K562 (cell line): Measurements from ENCODE around the gene MT1X. TPM values are rescaled to one million over a fixed set of nuclear protein-coding genes. Genes with fewer than 3 reads are reported as not detected.
A peak's percentile ranks its signal among the peaks of the same experiment; 100 is the strongest.

ENCODE experiments used
- ATAC-seq: fragments of 200-7000 bp; cut with Tn5 transposase; 3 replicates; pipeline ENCODE4 v1.9.1; 2020; ENCODE audit warnings: moderate library complexity
- Bru-seq: library from RNA; stranded (reverse); fragments of 400-500 nt; gene quantifications from one replicate; lab custom pipeline; 2021; lab: Mats Ljungman, UMichigan
- BruChase-seq, 2 experiments: library from RNA; stranded (reverse); fragments of 400-500 nt; gene quantifications; one replicate each; lab custom pipeline; 2021; lab: Mats Ljungman, UMichigan
- BruUV-seq: library from RNA; stranded (reverse); fragments of 400-500 nt; replicated peaks from 2 replicates; lab custom pipeline; 2021; lab: Mats Ljungman, UMichigan
- CTCF ChIA-PET: fragments of 300-600 bp; formaldehyde crosslinking; extraction: SDS; loops from one replicate; lab custom pipeline; 2021; ENCODE audit warnings: low intra/inter-chr PET ratio; lab: Yijun Ruan, JAX
- POLR2A ChIA-PET: fragments of 300-600, 350-650 bp; sonication (Branson Sonifier 250); formaldehyde crosslinking; extraction: SDS; loops from one replicate; lab custom pipeline; 2021; ENCODE audit warnings: antibody characterized with exemption, inconsistent platforms; lab: Yijun Ruan, JAX
- DNase-seq, 4 experiments: peaks; one replicate each; pipeline versions ENCODE4 v3.0.0 to v3.0.0-alpha.2; 2011 to 2018; ENCODE audit warnings: low spot score in 3 of 4, mixed read lengths in 3 of 4; ENCODE audit errors: extremely low read depth in 1 of 4
- FAIRE-seq: peaks from 2 replicates; lab custom pipeline; 2011; peaks lifted over from hg19 to GRCh38; lab: Jason Lieb, UNC
- H2AFZ ChIP-seq: 2 replicates; pipeline ENCODE4 v1.6.0; 2011; ENCODE audit warnings: low read depth, low read length, control low read depth, inconsistent platforms
- H3K27ac ChIP-seq: fragments of 200-600 bp; 3 replicates; pipeline ENCODE4 v1.8.0; 2011; ENCODE audit warnings: low read depth, mild to moderate bottlenecking, control low read depth, inconsistent platforms, low read length, moderate library complexity, mixed read lengths; ENCODE audit errors: extremely low read depth
- H3K27me3 ChIP-seq, 2 experiments: fragments of 300-600 bp in 1 of 2; 2 replicates in 1 of 2; 3 replicates in 1 of 2; pipeline versions ENCODE4 v1.6.0 to v1.8.0; 2011; ENCODE audit warnings: inconsistent platforms in 2 of 2, low read length in 2 of 2, mild to moderate bottlenecking in 1 of 2, mixed read lengths in 1 of 2, moderate library complexity in 1 of 2; ENCODE audit not compliant: control insufficient read depth in 2 of 2, insufficient read depth in 2 of 2
- H3K36me3 ChIP-seq: fragments of 300-600 bp; 3 replicates; pipeline ENCODE4 v1.8.0; 2011; ENCODE audit warnings: mild to moderate bottlenecking, low read length, inconsistent platforms; ENCODE audit not compliant: control insufficient read depth, insufficient read depth
- H3K4me1 ChIP-seq, 2 experiments: fragments of 200-600 bp in 1 of 2; replicated peaks in 1 of 2; 2 replicates in 1 of 2; 3 replicates in 1 of 2; pipeline versions ENCODE4 v1.5.1 to v1.8.0; 2011; ENCODE audit warnings: inconsistent platforms in 2 of 2, low read length in 2 of 2, mild to moderate bottlenecking in 1 of 2, mixed read lengths in 1 of 2, moderate library complexity in 1 of 2; ENCODE audit not compliant: control insufficient read depth in 2 of 2, insufficient read depth in 2 of 2
- H3K4me2 ChIP-seq: 2 replicates; pipeline ENCODE4 v1.6.1; 2011; ENCODE audit warnings: low read length, control low read depth, inconsistent platforms, mixed read lengths; ENCODE audit not compliant: insufficient read depth
- H3K4me3 ChIP-seq: fragments of 200-600 bp; sonication (generic), shearing (Covaris generic); 2 replicates; pipeline ENCODE4 v1.5.1; 2016; ENCODE audit warnings: control low read depth, inconsistent platforms
- H3K79me2 ChIP-seq: fragments of 200-600 bp; 3 replicates; pipeline ENCODE4 v1.8.0; 2011; ENCODE audit warnings: low read length, inconsistent platforms; ENCODE audit not compliant: control insufficient read depth, insufficient read depth
- H3K9ac ChIP-seq, 2 experiments: 2 replicates each; pipeline versions ENCODE4 v1.6.0 to v1.6.1; 2011; ENCODE audit warnings: low read depth in 2 of 2, low read length in 2 of 2, control low read depth in 1 of 2, inconsistent platforms in 1 of 2, mild to moderate bottlenecking in 1 of 2, mixed read lengths in 1 of 2; ENCODE audit not compliant: insufficient read depth in 1 of 2
- H3K9me1 ChIP-seq: one replicate; pipeline ENCODE4 v1.6.0; 2011; ENCODE audit warnings: inconsistent platforms, mild to moderate bottlenecking, low read length, moderate library complexity; ENCODE audit not compliant: control insufficient read depth, insufficient read depth
- H3K9me3 ChIP-seq: replicated peaks from 2 replicates; pipeline ENCODE4 v1.5.1; 2011; ENCODE audit warnings: low read depth, low read length, inconsistent platforms; ENCODE audit not compliant: control insufficient read depth, insufficient read depth
- H4K20me1 ChIP-seq: replicated peaks from 2 replicates; pipeline ENCODE4 v1.6.1; 2011; ENCODE audit warnings: low read length, inconsistent platforms, mixed read lengths; ENCODE audit not compliant: control insufficient read depth, insufficient read depth
- C11orf30 ChIP-seq: fragments of 450-650 bp; IDR thresholded peaks from 2 replicates; pipeline ENCODE4 v1.6.1; 2016; ENCODE audit warnings: low read depth, mild to moderate bottlenecking
- MCM3 ChIP-seq: fragments of 450-650 bp; IDR thresholded peaks from 2 replicates; pipeline ENCODE4 v1.6.1; 2016
- MTF1 ChIP-seq: fragments of 250-450 bp; sonication (Bioruptor Pico); IDR thresholded peaks from 2 replicates; pipeline ENCODE4 v1.9.0; 2021; ENCODE audit warnings: moderate library complexity, mild to moderate bottlenecking, inconsistent platforms, borderline replicate concordance
- MXI1 ChIP-seq: IDR thresholded peaks from 2 replicates; pipeline ENCODE4 v1.6.1; 2011; ENCODE audit warnings: low read depth, mild to moderate bottlenecking, improper control_type of control experiment, low read length
- NELFE ChIP-seq: IDR thresholded peaks from 2 replicates; pipeline ENCODE4 v1.6.1; 2011; ENCODE audit warnings: mild to moderate bottlenecking; ENCODE audit not compliant: insufficient read depth, insufficient read length
- PML ChIP-seq: IDR thresholded peaks from 2 replicates; pipeline ENCODE4 v1.6.1; 2012; ENCODE audit warnings: low read length, inconsistent platforms
- RBFOX2 ChIP-seq: fragments of 200-400 bp; formaldehyde crosslinking; IDR thresholded peaks from 2 replicates; pipeline ENCODE4 v1.6.1; 2017; ENCODE audit warnings: low read depth, mild to moderate bottlenecking, low read length, moderate library complexity
- TBP ChIP-seq: optimal IDR thresholded peaks from 2 replicates; pipeline ENCODE3; 2011; ENCODE audit warnings: low read depth, low read length, improper control_type of control experiment
- ZNF311 ChIP-seq: fragments of 250-450 bp; sonication (Bioruptor Pico); IDR thresholded peaks from 2 replicates; pipeline ENCODE4 v1.4.0; 2020; ENCODE audit warnings: mild to moderate bottlenecking, moderate library complexity
- ZNF639 ChIP-seq, 2 experiments: fragments of 200-800 bp in 1 of 2; sonication (Bioruptor generic) in 1 of 2; sonication (generic) in 1 of 2; formaldehyde crosslinking in 1 of 2; IDR thresholded peaks in 1 of 2; conservative IDR thresholded peaks in 1 of 2; 2 replicates each; pipeline versions ENCODE4 v1.5.0 to v1.6.1; 2016 to 2020; ENCODE audit warnings: missing compliant biosample characterization in 1 of 2, missing genetic modification characterization in 1 of 2, missing genetic modification reagents in 1 of 2
- WGBS: fragments of 100-300 bp; shearing (Covaris generic); methylation state at CpG from one replicate; pipeline ENCODE4 v1.1.6; 2016; ENCODE audit warnings: low coverage, mixed read lengths; ENCODE audit not compliant: insufficient coverage; ENCODE audit errors: missing lambda C conversion rate; 5-methylcytosine and 5-hydroxymethylcytosine counted together
- in situ Hi-C: fragments of 300-500 bp; cut with MboI; formaldehyde crosslinking; loops from 4 replicates; pipeline ENCODE4 v1.15.0; 2018; ENCODE audit warnings: inconsistent platforms, mixed read lengths
- intact Hi-C: fragments of 100-400 bp; cut with micrococcal nuclease; formaldehyde crosslinking; loops from 2 replicates; pipeline ENCODE4 v1.14.2; 2022
- long read RNA-seq, 3 experiments: library from polyadenylated mRNA in 2 of 3; library from RNA in 1 of 3; unstranded in 2 of 3; stranded (forward) in 1 of 3; transcript quantifications; one replicate each; pipeline ENCODE4 v2.0.0, GENCODE V29; 2019 to 2022
- polyA minus RNA-seq, 3 experiments: library from RNA; depleted of rRNA, polyadenylated mRNA; stranded (reverse); fragments of >200 nt; gene quantifications; 2 replicates each; pipeline ENCODE4 v1.2.3, GENCODE V29; 2011
- polyA plus RNA-seq, 8 experiments: library from polyadenylated mRNA; depleted of rRNA in 4 of 8; stranded (reverse) in 5 of 8; unstranded in 3 of 8; fragments of >200 nt; fragmentation: Nextera tagmentation in 2 of 8; fragmentation: Illumina TruSeq in 1 of 8; extraction: Ambion mirVana in 2 of 8; extraction: Trizol in 1 of 8; gene quantifications; 2 replicates each; pipeline versions ENCODE4 v1.2.1 to v1.2.3, GENCODE V29; 2011 to 2014; ENCODE audit warnings: inconsistent platforms in 1 of 8, missing spikeins in 1 of 8
- total RNA-seq, 7 experiments: library from RNA; depleted of rRNA in 6 of 7; stranded (reverse); fragments of >200 nt in 6 of 7; fragmentation: Illumina TruSeq in 2 of 7; extraction: Trizol in 2 of 7; gene quantifications; 2 replicates each; pipeline versions ENCODE4 v1.2.1 to v1.2.3, GENCODE V29; 2011 to 2021; ENCODE audit warnings: low replicate concordance in 1 of 7
- TF ChIP-seq, protein P1 (sequence below): fragments of 450-650 bp; formaldehyde crosslinking; IDR thresholded peaks from 2 replicates; pipeline ENCODE4 v1.4.0; 2020; ENCODE audit warnings: mild to moderate bottlenecking, mixed read lengths

The MT1X gene
- total RNA-seq (2011; cell fraction: chromatin; rRNA removed; ENCODE audit: low replicate concordance), result 2.0 and 5.5 TPM in 2 replicates
- 7.0 and 10.0 TPM in 2 replicates for total RNA-seq (2011; cell fraction: nucleolus; rRNA removed)
- 13.2 and 13.4 TPM in 2 replicates for total RNA-seq (2011; cell fraction: nucleoplasm; rRNA removed)
- total RNA-seq (2014; rRNA removed), result 6.0 and 8.3 TPM in 2 replicates
- total RNA-seq (2014; rRNA removed; fragmentation: Illumina TruSeq; extraction: Trizol), result 3.6 and 4.9 TPM in 2 replicates
- 8.6 and 8.7 TPM in 2 replicates for total RNA-seq (2015; rRNA removed; fragmentation: Illumina TruSeq; extraction: Trizol)
- total RNA-seq (2021), result 7.6 and 8.3 TPM in 2 replicates
- polyA plus RNA-seq (2011; rRNA removed), result 11.7 and 42.6 TPM in 2 replicates
- polyA plus RNA-seq (2011; cell fraction: cytosol; rRNA removed), result 128 and 289 TPM in 2 replicates
- 21.5 and 37.0 TPM in 2 replicates for polyA plus RNA-seq (2011; cell fraction: nucleus; rRNA removed)
- 21.8 and 25.1 TPM in 2 replicates for polyA plus RNA-seq (2012)
- polyA plus RNA-seq (2014; fragmentation: Illumina TruSeq; extraction: Trizol), result 5.8 and 9.6 TPM in 2 replicates
- polyA plus RNA-seq (2014; fragmentation: Nextera tagmentation; extraction: Ambion mirVana), result 10 to 100 TPM; 20.4 to 22.8 TPM
- polyA plus RNA-seq (2014; rRNA removed), result 4.8 and 7.3 TPM in 2 replicates
- polyA minus RNA-seq (2011; rRNA and poly(A)+ RNA removed), result 25.5 and 27.7 TPM in 2 replicates
- 24.8 and 27.7 TPM in 2 replicates for polyA minus RNA-seq (2011; cell fraction: cytosol; rRNA and poly(A)+ RNA removed)
- polyA minus RNA-seq (2011; cell fraction: nucleus; rRNA and poly(A)+ RNA removed), result 4.0 and 18.7 TPM in 2 replicates
- Bru-seq, nascent RNA, result percentile 62 among the genes with signal in this experiment
- BruChase-seq, experiment 1, labeled RNA remaining after a 2-hour chase, result percentile 45 among the genes with signal in this experiment
- BruChase-seq, experiment 2, labeled RNA remaining after a 6-hour chase, result percentile 52 among the genes with signal in this experiment
- long read RNA-seq, experiment 1, partial matches to known transcripts, result 0 of 3 reads
- long read RNA-seq, experiment 1, other reads (novel, unspliced or antisense), result 0 of 3 reads
- long read RNA-seq, experiment 2, transcript MT1X-201 (3 exons, 450 nt), result major isoform, 14 of 14 reads
- long read RNA-seq, experiment 2, partial matches to known transcripts, result 0 of 14 reads
- long read RNA-seq, experiment 2, other reads (novel, unspliced or antisense), result 0 of 14 reads
- long read RNA-seq, experiment 3, transcript MT1X-201 (3 exons, 450 nt), result major isoform, 6 of 6 reads
- long read RNA-seq, experiment 3, partial matches to known transcripts, result 0 of 6 reads
- long read RNA-seq, experiment 3, other reads (novel, unspliced or antisense), result 0 of 6 reads

DNA sequence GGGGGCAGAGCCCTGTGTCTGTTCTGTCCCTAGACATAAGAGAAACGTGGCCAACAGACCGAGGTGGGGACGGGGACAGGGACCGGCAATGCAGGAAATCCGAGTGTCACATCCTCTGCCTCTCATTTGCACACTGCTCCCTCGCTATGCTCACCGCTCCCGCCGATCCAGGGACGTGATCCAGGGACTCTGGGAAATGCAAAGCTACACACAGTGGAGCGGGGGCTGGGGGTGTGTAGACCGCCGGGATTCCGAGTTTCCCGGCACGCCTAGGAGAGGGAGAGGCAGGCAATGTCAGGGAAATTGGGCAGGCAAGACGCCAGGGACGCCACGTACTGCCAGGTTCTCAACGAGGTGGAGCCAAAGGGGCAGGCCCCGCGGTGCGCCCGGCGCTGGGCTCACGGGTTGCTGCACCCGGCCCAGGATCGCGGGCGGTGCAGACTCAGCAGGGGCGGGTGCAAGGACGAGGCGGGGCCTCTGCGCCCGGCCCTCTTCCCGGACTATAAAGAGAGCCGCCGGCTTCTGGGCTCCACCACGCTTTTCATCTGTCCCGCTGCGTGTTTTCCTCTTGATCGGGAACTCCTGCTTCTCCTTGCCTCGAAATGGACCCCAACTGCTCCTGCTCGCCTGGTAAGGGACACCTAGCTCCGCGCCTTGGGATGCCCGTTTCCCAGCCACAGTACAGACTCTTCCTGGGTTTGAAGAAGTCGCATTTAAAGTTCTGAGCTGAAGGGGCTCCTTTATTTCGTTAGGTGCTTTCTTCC, at the start of gene MT1X:
TSS of gene MT1X (plus strand) at position 532 of the 764 bp plus-strand sequence. CDS start at position 603, 71 bp downstream.
- no peaks in the 10 kb centered on the region for H3K79me2 ChIP-seq
- peak within 1 kb of the TSS; percentile 94 for H3K4me2 ChIP-seq
- peak within 1 kb of the TSS; percentile 46 for H3K4me3 ChIP-seq
- 4% methylated on average over 41 of the region's 49 CpGs for WGBS
- no peak within 1 kb of the TSS; the same call in 2 of the 3 replicates for H3K27ac ChIP-seq
- no peaks in the 10 kb centered on the region for H3K36me3 ChIP-seq
- CTCF ChIA-PET, result no interaction called here
- no peaks in the 10 kb centered on the region for H3K9me3 ChIP-seq
- FAIRE-seq, result peak; percentile 74
- peak; percentile 100 for ATAC-seq
- no TSS peak for BruUV-seq
- peaks cover 3 to 39% of the 10 kb centered on the region in 2 experiments for H3K27me3 ChIP-seq
- in situ Hi-C loops, result no loop called here
- no peaks in the 10 kb centered on the region for H3K9me1 ChIP-seq
- peaks cover under 1% of the 10 kb centered on the region; the same call in 1 of the 2 replicates for H4K20me1 ChIP-seq
- POLR2A ChIA-PET, result interaction anchor here (1.2 kb wide), 1 partner anchor 28 kb away, joined by 4 read pairs; no protein-coding TSS in a partner anchor
- peak within 1 kb of the TSS; percentile 98 for H2AFZ ChIP-seq
- peaks cover 6 to 12% of the 10 kb centered on the region in 2 experiments; a peak in 3 of 5 replicates for H3K4me1 ChIP-seq
- intact Hi-C loops, result no loop called here
- H3K9ac ChIP-seq, result peak within 1 kb of the TSS; percentile 75 to 85
- DNase-seq, result peak; percentile 84 to 92 (median 88)
- TF ChIP-seq, protein P1, sequence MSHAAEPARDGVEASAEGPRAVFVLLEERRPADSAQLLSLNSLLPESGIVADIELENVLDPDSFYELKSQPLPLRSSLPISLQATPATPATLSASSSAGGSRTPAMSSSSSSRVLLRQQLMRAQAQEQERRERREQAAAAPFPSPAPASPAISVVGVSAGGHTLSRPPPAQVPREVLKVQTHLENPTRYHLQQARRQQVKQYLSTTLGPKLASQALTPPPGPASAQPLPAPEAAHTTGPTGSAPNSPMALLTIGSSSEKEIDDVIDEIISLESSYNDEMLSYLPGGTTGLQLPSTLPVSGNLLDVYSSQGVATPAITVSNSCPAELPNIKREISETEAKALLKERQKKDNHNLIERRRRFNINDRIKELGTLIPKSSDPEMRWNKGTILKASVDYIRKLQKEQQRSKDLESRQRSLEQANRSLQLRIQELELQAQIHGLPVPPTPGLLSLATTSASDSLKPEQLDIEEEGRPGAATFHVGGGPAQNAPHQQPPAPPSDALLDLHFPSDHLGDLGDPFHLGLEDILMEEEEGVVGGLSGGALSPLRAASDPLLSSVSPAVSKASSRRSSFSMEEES (CRISPR knock-in tag), result no peak
- peak; percentile 74 for TF ChIP-seq TBP
- no peak for TF ChIP-seq MXI1
- no peak for TF ChIP-seq MCM3
- peak; percentile 73 for TF ChIP-seq RBFOX2
- no peak for TF ChIP-seq ZNF639 (CRISPR knock-in tag; conservative IDR thresholded peaks at IDR 0.05 in 1 of 2, IDR thresholded peaks at IDR 0.05 in 1 of 2)
- no peak for TF ChIP-seq NELFE
- peak; percentile 90 for TF ChIP-seq MTF1
- TF ChIP-seq C11orf30, result peak; percentile 16; the same call in 1 of the 2 replicates
- TF ChIP-seq PML, result no peak
- no peak for TF ChIP-seq ZNF311 (CRISPR knock-in tag)
